ENCODE data around the gene RHBDF2. TPM values are rescaled to one million over a fixed set of nuclear protein-coding genes. Genes with fewer than 3 reads are reported as not detected.

Gene RHBDF2
- total and polyA plus RNA-seq, 4 donors: 20.1 to 116 (median 39.6) TPM

DNA sequence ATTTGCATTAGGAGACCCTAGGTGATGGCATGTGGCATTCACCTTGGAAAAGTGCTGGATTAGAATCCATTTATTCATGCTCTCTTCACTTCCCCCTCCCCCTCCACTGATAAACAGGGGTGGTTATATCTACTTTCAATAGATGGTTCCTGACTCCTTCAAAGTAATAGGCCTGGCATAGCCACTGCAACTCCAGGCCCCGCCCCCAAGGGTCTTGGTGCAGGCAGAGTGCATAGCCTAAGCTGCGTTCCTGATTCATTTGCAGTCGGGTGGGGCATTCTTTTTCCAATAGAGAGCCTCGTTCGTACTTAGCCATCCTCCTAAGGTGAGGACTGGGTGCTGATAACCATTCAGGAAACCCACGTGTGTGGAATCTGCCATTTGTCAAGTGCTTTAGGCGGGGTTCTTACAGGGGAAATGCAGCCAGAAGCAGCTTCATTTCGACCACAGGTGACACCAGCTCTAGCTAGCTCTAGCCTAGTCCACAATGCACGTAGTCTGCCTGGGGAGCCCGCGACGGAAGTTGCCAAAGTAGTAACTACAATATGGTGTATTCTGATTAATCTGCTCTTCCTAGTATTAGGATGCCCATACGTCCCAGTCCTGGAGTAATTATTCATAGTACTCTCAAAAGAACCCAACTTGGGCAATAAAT, 59.4 kb downstream of the RHBDF2 start:
- TF ChIP-seq, protein P1, sequence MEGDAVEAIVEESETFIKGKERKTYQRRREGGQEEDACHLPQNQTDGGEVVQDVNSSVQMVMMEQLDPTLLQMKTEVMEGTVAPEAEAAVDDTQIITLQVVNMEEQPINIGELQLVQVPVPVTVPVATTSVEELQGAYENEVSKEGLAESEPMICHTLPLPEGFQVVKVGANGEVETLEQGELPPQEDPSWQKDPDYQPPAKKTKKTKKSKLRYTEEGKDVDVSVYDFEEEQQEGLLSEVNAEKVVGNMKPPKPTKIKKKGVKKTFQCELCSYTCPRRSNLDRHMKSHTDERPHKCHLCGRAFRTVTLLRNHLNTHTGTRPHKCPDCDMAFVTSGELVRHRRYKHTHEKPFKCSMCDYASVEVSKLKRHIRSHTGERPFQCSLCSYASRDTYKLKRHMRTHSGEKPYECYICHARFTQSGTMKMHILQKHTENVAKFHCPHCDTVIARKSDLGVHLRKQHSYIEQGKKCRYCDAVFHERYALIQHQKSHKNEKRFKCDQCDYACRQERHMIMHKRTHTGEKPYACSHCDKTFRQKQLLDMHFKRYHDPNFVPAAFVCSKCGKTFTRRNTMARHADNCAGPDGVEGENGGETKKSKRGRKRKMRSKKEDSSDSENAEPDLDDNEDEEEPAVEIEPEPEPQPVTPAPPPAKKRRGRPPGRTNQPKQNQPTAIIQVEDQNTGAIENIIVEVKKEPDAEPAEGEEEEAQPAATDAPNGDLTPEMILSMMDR (IDR thresholded peaks at IDR 0.05; ENCODE audit: control extremely low read depth, extremely low read depth): no peak
- no peak overlapping the region for H3K9ac ChIP-seq (ENCODE audit: insufficient read depth in 1 of 2, low read length in 2 of 2)

DNA sequence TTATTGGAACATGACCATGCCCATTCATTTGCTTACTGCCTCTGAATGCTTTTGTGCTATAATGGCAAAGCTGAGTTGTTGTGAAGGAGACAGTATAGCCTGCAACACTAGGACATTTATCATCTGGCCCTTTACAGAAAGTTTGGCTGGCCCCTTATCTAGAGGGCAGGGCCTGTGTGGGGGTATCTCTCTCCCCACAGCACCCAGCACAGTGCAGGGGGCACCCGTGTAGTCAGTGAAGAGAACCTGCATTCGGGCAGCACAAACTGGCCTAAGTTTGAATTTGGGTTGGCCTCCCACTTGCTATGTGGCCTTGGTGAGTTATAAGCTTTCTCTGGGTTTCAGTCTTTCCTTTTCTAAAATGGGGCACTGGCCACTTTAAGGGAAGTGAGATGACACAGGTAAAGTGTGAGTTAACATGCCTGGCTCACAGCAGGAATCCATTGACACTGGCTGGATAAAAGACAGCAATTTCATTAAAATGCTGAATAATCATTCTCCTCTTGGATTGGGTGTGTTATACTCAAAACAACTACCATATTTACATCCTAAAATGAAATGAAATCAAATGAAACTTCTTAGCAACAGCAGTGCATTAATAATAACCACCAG, 60.4 kb downstream of the RHBDF2 start:
- ATAC-seq (ENCODE audit: insufficient read depth, low FRiP score): no peak
- TF ChIP-seq, protein P1 (IDR thresholded peaks at IDR 0.05; ENCODE audit: control extremely low read depth, extremely low read depth): no peak
- Histone ChIP-seq H3K4me3 (no peak overlapping the region), H3K27ac (ENCODE audit: low read depth in 1 of 2, low read length in 1 of 2) (no peak overlapping the region), H3K36me3 (ENCODE audit: control insufficient read depth in 4 of 4, insufficient read depth in 4 of 4, low read length in 4 of 4) (peaks cover 0 to 4% (median 0%) of the 10 kb centered on the region in 4 donors), H3K9ac (ENCODE audit: insufficient read depth in 1 of 2, low read length in 2 of 2) (no peak overlapping the region), H3K27me3 (ENCODE audit: control insufficient read depth in 3 of 3, insufficient read depth in 3 of 3, low read length in 2 of 3) (no peaks in the 10 kb centered on the region), H3K4me1 (ENCODE audit: control insufficient read depth in 5 of 5, insufficient read depth in 5 of 5, low read length in 5 of 5) (peaks cover 0 to 18% (median 9%) of the 10 kb centered on the region in 5 donors), H3K9me3 (ENCODE audit: control insufficient read depth in 4 of 4, insufficient read depth in 3 of 4, low read length in 3 of 4) (no peaks in the 10 kb centered on the region)
- 89 to 98% methylated on average over 2 of the region's 2 CpGs for WGBS, 2 donors
- DNase-seq: no peak

More for the DNA sequence above, 59.4 kb downstream of the RHBDF2 start:
- no peak overlapping the region for H3K4me3 ChIP-seq
- WGBS, 2 donors: 74 to 81% methylated on average over 13 of the region's 13 CpGs
- no peaks in the 10 kb centered on the region for H3K27me3 ChIP-seq (ENCODE audit: control insufficient read depth in 3 of 3, insufficient read depth in 3 of 3, low read length in 2 of 3)
- no peak overlapping the region for H3K27ac ChIP-seq (ENCODE audit: low read depth in 1 of 2, low read length in 1 of 2)
- H3K4me1 ChIP-seq (ENCODE audit: control insufficient read depth in 5 of 5, insufficient read depth in 5 of 5, low read length in 5 of 5): peaks cover 0 to 26% (median 10%) of the 10 kb centered on the region in 5 donors
- H3K36me3 ChIP-seq (ENCODE audit: control insufficient read depth in 4 of 4, insufficient read depth in 4 of 4, low read length in 4 of 4): peaks cover 0 to 4% (median 0%) of the 10 kb centered on the region in 4 donors
- no peaks in the 10 kb centered on the region for H3K9me3 ChIP-seq (ENCODE audit: control insufficient read depth in 4 of 4, insufficient read depth in 3 of 4, low read length in 3 of 4)
- ATAC-seq (ENCODE audit: insufficient read depth, low FRiP score) (no peak), DNase-seq (no peak)

DNA sequence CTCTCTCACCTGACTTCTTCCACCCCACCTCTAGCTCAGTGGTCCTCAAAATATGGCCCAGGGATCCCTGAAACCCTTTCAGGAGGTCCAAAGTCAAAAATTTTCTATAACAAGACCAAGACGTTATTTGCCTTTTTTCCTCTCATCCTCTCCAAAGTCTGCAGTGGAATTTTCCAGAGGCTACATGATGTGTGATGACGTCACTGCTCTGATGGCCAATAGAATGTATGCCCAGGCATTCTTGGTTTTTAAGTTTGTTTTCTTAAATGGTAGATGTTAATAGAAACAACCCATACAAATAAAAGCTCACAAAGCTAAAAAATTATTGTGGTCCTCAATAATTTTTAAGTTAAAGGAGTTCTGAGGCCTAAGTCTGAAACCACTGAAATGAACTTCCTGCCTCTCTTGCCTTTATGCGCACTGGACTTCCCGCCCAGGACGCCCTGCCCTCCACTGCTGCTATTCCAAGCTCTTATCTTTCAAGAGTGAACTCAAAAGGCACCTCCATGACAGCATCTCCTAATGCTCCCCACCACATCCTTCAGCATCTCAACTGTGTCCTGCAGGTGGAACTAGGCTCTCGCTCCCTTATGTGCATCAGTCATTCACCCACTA, 61.8 kb downstream of the RHBDF2 start:
- Histone ChIP-seq H3K27ac (ENCODE audit: low read depth in 1 of 2, low read length in 1 of 2) (no peak overlapping the region), H3K36me3 (ENCODE audit: control insufficient read depth in 4 of 4, insufficient read depth in 4 of 4, low read length in 4 of 4) (peaks cover 0 to under 1% (median 0%) of the 10 kb centered on the region in 4 donors), H3K9me3 (ENCODE audit: control insufficient read depth in 4 of 4, insufficient read depth in 3 of 4, low read length in 3 of 4) (no peaks in the 10 kb centered on the region), H3K4me3 (no peak overlapping the region), H3K9ac (ENCODE audit: insufficient read depth in 1 of 2, low read length in 2 of 2) (no peak overlapping the region), H3K27me3 (ENCODE audit: control insufficient read depth in 3 of 3, insufficient read depth in 3 of 3, low read length in 2 of 3) (no peaks in the 10 kb centered on the region), H3K4me1 (ENCODE audit: control insufficient read depth in 5 of 5, insufficient read depth in 5 of 5, low read length in 5 of 5) (peaks cover 0 to 14% (median 7%) of the 10 kb centered on the region in 5 donors)
- 90% methylated on average over 6 of the region's 6 CpGs for WGBS, 2 donors
- DNase-seq (no peak), ATAC-seq (ENCODE audit: insufficient read depth, low FRiP score) (no peak)
- TF ChIP-seq, protein P1 (IDR thresholded peaks at IDR 0.05; ENCODE audit: control extremely low read depth, extremely low read depth): no peak

All from lung (tissue), 12 donors.